Activated naive CD8-positive, alpha-beta T cell treated with anti-CD3 and anti-CD28 coated beads, Interleukin-2, amount 10 ng/mL, durations not matched to agents 7 days and 5 days (primary cell): ENCODE measurements around the gene FRY. TPM values are rescaled to one million over a fixed set of nuclear protein-coding genes. Genes with fewer than 3 reads are reported as not detected.
"Not testable (repeated sequence)": the region's sequence is repeated elsewhere in the genome, so short reads cannot be mapped to it uniquely, and the experiment has no call there.

ENCODE experiments used
- ATAC-seq: fragments of 150-1000 bp; cut with Tn5 transposase; one replicate; pipeline ENCODE4 v1.10.0; 2021; ENCODE audit warnings: low read depth, moderate library complexity
- POLR2A ChIA-PET: fragments of 350-600 bp; sonication (Branson Sonifier 250); formaldehyde crosslinking; loops from one replicate; lab custom pipeline; 2021; ENCODE audit warnings: antibody characterized with exemption; lab: Charles Lee
- DNase-seq: peaks from one replicate; pipeline ENCODE4 v3.0.0; 2021
- H3K27ac Mint-ChIP-seq: one replicate; pipeline ENCODE4 v1.8.0; 2022; ENCODE audit warnings: mild to moderate bottlenecking, mixed read lengths
- H3K27me3 Mint-ChIP-seq: one replicate; pipeline ENCODE4 v1.8.0; 2022; ENCODE audit warnings: mild to moderate bottlenecking, moderate library complexity, mixed read lengths
- H3K36me3 Mint-ChIP-seq: one replicate; pipeline ENCODE4 v1.8.0; 2021; ENCODE audit warnings: mild to moderate bottlenecking, mixed read lengths
- H3K4me1 Mint-ChIP-seq: one replicate; pipeline ENCODE4 v1.8.0; 2021; ENCODE audit warnings: mixed read lengths
- H3K4me3 Mint-ChIP-seq: one replicate; pipeline ENCODE4 v1.8.0; 2022; ENCODE audit warnings: mild to moderate bottlenecking, moderate library complexity, mixed read lengths
- H3K9me3 Mint-ChIP-seq: one replicate; pipeline ENCODE4 v1.8.0; 2021; ENCODE audit warnings: mixed read lengths
- total RNA-seq, 2 experiments: library from RNA; stranded (reverse); gene quantifications; one replicate each; pipeline ENCODE4 v1.2.3, GENCODE V29; 2021

FRY gene
- total RNA-seq = 1 to 10 TPM; 1.4 to 3.2 TPM

- H3K4me3 Mint-ChIP-seq = peak within 1 kb of the TSS; percentile 87
- POLR2A ChIA-PET = interaction anchor here (1.5 kb wide), 1 partner anchor 284 kb away, joined by 3 read pairs; the partner anchor contains the start of genes BRCA2 and ZAR1L
- ATAC-seq (peak; percentile 78), DNase-seq (peak; percentile 60)
- H3K36me3 Mint-ChIP-seq = no peaks in the 10 kb centered on the region
- H3K4me1 Mint-ChIP-seq = peaks cover 12% of the 10 kb centered on the region
- H3K9me3 Mint-ChIP-seq = no peaks in the 10 kb centered on the region
- H3K27me3 Mint-ChIP-seq = peaks cover 35% of the 10 kb centered on the region
- H3K27ac Mint-ChIP-seq = peak within 1 kb of the TSS; percentile 47
Measured at GRCh38 chr13:32031025-32031814, at the start of gene FRY. Gene FRY, plus strand, starts transcription at chr13:32031774. Its CDS starts 22 bp downstream, at chr13:32031796.

DNA sequence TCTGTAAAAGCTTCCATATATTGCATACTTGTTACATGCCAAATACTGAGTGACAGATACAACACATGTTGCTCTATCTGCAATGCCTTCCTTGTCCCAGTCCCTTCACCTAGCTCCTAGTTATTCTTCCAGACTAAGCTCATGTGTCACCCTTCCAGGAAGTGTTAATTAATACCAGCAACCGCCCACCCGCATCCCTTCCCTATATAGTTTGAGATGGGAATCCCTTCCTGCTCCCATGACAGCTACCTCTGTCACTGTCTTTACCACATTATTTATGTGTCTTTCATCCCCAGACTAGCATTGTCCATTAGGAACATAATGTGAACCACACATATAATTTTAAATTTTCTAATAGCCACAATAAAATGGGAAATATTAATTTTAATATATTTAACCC, 49.5 kb upstream of the FRY start:
- no peaks in the 10 kb centered on the region for H3K4me1 Mint-ChIP-seq
- H3K4me3 Mint-ChIP-seq = no peak overlapping the region
- POLR2A ChIA-PET = no interaction called here
- DNase-seq (no peak), ATAC-seq (no peak)
- no peak overlapping the region for H3K27ac Mint-ChIP-seq
- H3K36me3 Mint-ChIP-seq = no peaks in the 10 kb centered on the region
- peaks cover 8% of the 10 kb centered on the region for H3K27me3 Mint-ChIP-seq
- H3K9me3 Mint-ChIP-seq = no peaks in the 10 kb centered on the region

- no peak for DNase-seq
- Mint-ChIP-seq H3K9me3 (no peaks in the 10 kb centered on the region), H3K27ac (no peak overlapping the region), H3K36me3 (no peaks in the 10 kb centered on the region), H3K27me3 (peaks cover 12% of the 10 kb centered on the region), H3K4me3 (no peak overlapping the region), H3K4me1 (no peaks in the 10 kb centered on the region)
- ATAC-seq = no peak
- POLR2A ChIA-PET = no interaction called here
Measured at GRCh38 chr13:31982540-31982939, 49.0 kb upstream of the FRY start.

DNA sequence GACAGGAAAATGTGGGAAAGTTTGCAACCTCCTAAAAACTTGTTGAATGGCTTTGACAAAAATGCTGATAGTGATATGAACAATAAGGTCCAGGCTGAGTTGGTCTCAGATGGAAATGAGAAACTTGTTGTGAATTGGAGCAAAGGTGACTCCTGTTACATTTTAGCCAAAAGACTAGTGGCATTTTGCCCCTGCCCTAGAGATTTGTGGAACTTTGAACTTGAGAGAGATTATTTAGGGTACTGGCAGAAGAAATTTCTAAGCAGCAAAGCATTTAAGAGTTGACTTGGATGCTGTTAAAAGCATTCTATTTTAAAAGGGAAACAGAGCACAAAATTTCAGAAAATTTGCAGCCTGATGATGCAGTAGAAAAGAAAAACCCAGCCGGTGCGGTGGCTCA, 47.9 kb upstream of the FRY start:
- H3K4me3 Mint-ChIP-seq = not testable (repeated sequence)

DNA sequence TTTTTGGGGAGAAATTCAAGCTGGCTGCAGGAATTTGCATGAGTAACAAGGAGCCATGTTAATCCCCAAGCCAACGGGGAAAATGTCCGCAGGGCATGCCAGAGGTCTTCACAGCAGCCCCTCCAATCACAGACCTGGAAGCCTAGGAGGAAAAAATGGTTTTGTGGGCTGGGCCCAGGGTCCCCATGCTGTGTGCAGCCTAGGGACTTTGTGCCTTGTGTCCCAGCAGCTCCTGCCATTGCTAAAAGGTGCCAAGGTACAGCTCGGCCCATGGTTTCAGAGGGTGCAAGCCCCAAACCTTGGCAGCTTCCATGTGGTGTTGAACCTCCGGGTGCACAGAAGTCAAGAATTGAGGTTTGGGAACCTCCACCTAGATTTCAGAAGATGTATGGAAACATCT, 47.2 kb upstream of the FRY start:
- H3K4me3 Mint-ChIP-seq, H3K36me3 Mint-ChIP-seq, DNase-seq, H3K4me1 Mint-ChIP-seq, ATAC-seq, H3K9me3 Mint-ChIP-seq, POLR2A ChIA-PET, H3K27ac Mint-ChIP-seq: not testable (repeated sequence)
- H3K27me3 Mint-ChIP-seq = peaks cover 12% of the 10 kb centered on the region

More for the DNA sequence above, 47.9 kb upstream of the FRY start:
- H3K36me3 Mint-ChIP-seq, ATAC-seq, H3K27ac Mint-ChIP-seq, H3K9me3 Mint-ChIP-seq, POLR2A ChIA-PET, DNase-seq, H3K4me1 Mint-ChIP-seq: not testable (repeated sequence)
- H3K27me3 Mint-ChIP-seq = peaks cover 12% of the 10 kb centered on the region

GRCh38 chr13:31986676-31987470, 44.7 kb upstream of the FRY start:
- peaks cover 1% of the 10 kb centered on the region for H3K4me1 Mint-ChIP-seq
- POLR2A ChIA-PET = no interaction called here
- ATAC-seq = no peak
- H3K36me3 Mint-ChIP-seq = no peaks in the 10 kb centered on the region
- H3K27me3 Mint-ChIP-seq = peaks cover 12% of the 10 kb centered on the region
- H3K27ac Mint-ChIP-seq = no peak overlapping the region
- no peak overlapping the region for H3K4me3 Mint-ChIP-seq
- no peak for DNase-seq
- no peaks in the 10 kb centered on the region for H3K9me3 Mint-ChIP-seq

- no peaks in the 10 kb centered on the region for H3K36me3 Mint-ChIP-seq
- peaks cover 12% of the 10 kb centered on the region for H3K27me3 Mint-ChIP-seq
- H3K9me3 Mint-ChIP-seq = no peaks in the 10 kb centered on the region
- DNase-seq (no peak), ATAC-seq (no peak)
- no peak overlapping the region for H3K27ac Mint-ChIP-seq
- no peak overlapping the region for H3K4me3 Mint-ChIP-seq
- POLR2A ChIA-PET = no interaction called here
- H3K4me1 Mint-ChIP-seq = peaks cover 1% of the 10 kb centered on the region
Measured at GRCh38 chr13:31987535-31988170, 43.9 kb upstream of the FRY start.

DNA sequence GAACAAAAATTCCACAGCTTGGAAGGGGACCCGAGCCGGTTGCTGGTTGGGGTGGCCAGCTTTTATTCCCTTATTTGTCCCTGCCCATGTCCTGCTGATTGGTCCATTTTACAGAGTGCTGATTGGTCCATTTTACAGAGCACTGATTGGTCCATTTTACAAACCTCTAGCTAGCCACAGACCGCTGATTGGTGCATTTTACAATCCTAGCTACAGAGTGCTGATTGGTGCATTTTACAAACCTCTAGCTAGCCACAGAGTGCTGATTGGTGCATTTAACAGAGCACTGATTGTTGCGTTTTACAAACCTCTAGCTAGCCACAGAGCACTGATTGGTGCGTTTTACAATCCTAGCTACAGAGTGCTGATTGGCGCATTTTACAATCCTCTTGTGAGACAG, 37.2 kb upstream of the FRY start:
- H3K4me3 Mint-ChIP-seq, H3K36me3 Mint-ChIP-seq, H3K4me1 Mint-ChIP-seq, POLR2A ChIA-PET, H3K9me3 Mint-ChIP-seq, ATAC-seq, DNase-seq, H3K27ac Mint-ChIP-seq, H3K27me3 Mint-ChIP-seq: not testable (repeated sequence)

- H3K9me3 Mint-ChIP-seq = no peaks in the 10 kb centered on the region
- ATAC-seq = no peak
Measured at GRCh38 chr13:31996601-31997000, 35.0 kb upstream of the FRY start.

GRCh38 chr13:31997641-31998040, 33.9 kb upstream of the FRY start:
- Mint-ChIP-seq H3K27me3 (peaks cover 2% of the 10 kb centered on the region), H3K4me3 (no peak overlapping the region), H3K27ac (no peak overlapping the region), H3K4me1 (no peaks in the 10 kb centered on the region), H3K36me3 (no peaks in the 10 kb centered on the region), H3K9me3 (no peaks in the 10 kb centered on the region)
- no peak for DNase-seq
- ATAC-seq = no peak
- POLR2A ChIA-PET = no interaction called here

More at GRCh38 chr13:31996601-31997000, 35.0 kb upstream of the FRY start:
- H3K36me3 Mint-ChIP-seq = no peaks in the 10 kb centered on the region
- H3K27me3 Mint-ChIP-seq = peaks cover 2% of the 10 kb centered on the region
- no peak for DNase-seq
- H3K27ac Mint-ChIP-seq = no peak overlapping the region
- POLR2A ChIA-PET = no interaction called here
- no peaks in the 10 kb centered on the region for H3K4me1 Mint-ChIP-seq
- no peak overlapping the region for H3K4me3 Mint-ChIP-seq

GRCh38 chr13:31998131-31998530, 33.4 kb upstream of the FRY start:
- no peak for DNase-seq
- Mint-ChIP-seq H3K27me3 (peaks cover 2% of the 10 kb centered on the region), H3K9me3 (no peaks in the 10 kb centered on the region), H3K4me3 (no peak overlapping the region), H3K4me1 (no peaks in the 10 kb centered on the region), H3K36me3 (no peaks in the 10 kb centered on the region), H3K27ac (no peak overlapping the region)
- no peak for ATAC-seq
- POLR2A ChIA-PET = no interaction called here

DNA sequence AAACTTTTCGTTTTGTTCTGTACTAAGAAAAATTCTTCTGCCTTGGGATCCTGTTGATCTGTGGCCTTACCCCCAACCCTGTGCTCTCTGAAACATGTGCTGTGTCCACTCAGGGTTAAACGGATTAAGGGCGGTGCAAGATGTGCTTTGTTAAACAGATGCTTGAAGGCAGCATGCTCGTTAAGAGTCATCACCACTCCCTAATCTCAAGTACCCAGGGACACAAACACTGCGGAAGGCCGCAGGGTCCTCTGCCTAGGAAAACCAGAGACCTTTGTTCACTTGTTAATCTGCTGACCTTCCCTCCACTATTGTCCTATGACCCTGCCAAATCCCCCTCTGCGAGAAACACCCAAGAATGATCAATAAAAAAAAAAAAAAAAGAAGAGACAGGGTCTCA, 30.8 kb upstream of the FRY start:
- H3K27ac Mint-ChIP-seq, H3K4me3 Mint-ChIP-seq, ATAC-seq, H3K36me3 Mint-ChIP-seq, H3K27me3 Mint-ChIP-seq, H3K9me3 Mint-ChIP-seq, DNase-seq, H3K4me1 Mint-ChIP-seq, POLR2A ChIA-PET: not testable (repeated sequence)

GRCh38 chr13:32001154-32001768, 30.3 kb upstream of the FRY start:
- POLR2A ChIA-PET = no interaction called here
- H3K4me1 Mint-ChIP-seq = no peaks in the 10 kb centered on the region

More at GRCh38 chr13:32001154-32001768, 30.3 kb upstream of the FRY start:
- DNase-seq = no peak
- Mint-ChIP-seq H3K27ac (no peak overlapping the region), H3K36me3 (no peaks in the 10 kb centered on the region), H3K4me3 (no peak overlapping the region), H3K27me3 (peaks cover 6% of the 10 kb centered on the region), H3K9me3 (no peaks in the 10 kb centered on the region)
- peak; percentile 50 for ATAC-seq
